GM21717 (cell line): Measurements from ENCODE around the gene NAA25.
"Not testable (repeated sequence)": the region's sequence is repeated elsewhere in the genome, so short reads cannot be mapped to it uniquely, and the experiment has no call there.

ENCODE experiments used
- ATAC-seq: cut with Tn5 transposase; IDR thresholded peaks from one replicate; pipeline ENCODE4 v1.9.1; 2021; ENCODE audit warnings: mild to moderate bottlenecking, moderate library complexity; ENCODE audit not compliant: unreplicated experiment

The NAA25 gene

DNA sequence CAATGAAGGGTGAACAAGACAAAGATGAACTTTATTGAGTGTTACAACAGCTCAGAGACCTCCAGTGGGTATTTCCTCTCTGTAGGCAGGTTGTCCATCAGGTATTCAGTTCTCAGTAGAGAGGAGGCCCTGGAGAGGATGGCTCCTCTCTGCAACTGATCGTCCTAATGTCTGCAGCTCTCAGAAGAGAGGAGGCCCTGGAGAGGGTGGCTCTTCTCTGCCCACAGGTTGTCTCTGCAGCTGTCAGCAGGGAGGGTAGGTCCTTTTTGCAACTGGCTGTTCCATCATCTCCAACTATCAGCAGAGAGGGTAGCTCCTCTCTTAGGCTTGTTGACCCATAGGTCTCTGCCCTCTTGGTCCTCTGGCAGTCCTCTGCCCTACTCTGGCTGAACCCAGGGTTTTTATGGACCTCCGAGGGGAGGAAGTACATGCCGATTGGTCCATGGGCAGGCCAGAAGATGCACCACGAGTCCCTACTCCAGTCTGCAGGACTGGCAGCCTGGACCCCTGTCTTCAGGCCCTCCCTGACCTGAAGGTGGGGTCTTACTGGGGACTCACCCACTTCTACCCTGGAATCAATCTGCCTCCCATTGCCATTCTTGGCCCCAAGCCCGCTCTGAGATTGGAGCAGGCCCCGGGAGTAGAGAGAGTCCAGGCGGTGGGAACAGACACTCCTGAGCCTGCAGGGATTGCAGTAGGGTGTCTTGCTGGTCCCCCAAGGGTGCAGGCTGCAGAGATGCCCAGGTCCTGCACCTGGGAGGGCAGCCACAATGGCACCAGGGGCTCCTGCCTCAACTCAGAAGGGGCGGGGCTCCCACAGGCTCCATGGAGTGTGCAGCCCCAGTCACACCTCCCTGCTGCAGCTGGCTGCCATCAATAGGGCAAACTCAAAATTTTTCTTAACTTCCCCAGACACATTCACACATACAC, 97.9 kb downstream of the NAA25 start:
- no peak for ATAC-seq

DNA sequence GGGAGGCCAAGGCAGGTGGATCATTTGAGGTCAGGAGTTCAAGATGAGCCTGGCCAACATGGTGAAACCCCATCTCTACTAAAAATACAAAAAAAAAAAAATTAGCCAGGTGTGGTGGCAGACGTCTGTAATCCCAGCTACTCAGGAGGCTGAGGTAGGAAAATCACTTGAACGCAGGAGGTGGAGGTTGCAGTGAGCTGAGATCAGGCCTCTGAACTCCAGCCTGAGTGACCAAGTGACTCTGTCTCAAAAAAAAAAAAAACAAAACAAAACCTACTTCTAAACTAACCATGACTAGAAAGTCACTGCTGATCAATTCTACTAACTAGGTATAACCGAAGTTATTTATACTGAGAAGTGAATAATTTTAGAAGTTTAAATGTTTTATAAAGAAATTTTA, 99.0 kb downstream of the NAA25 start:
- not testable (repeated sequence) for ATAC-seq

- ATAC-seq: no peak
These were observed 99.7 kb downstream of the NAA25 start for GRCh38 chr12:112008918-112009317.

- ATAC-seq: no peak
These were observed 100.6 kb downstream of the NAA25 start for GRCh38 chr12:112007945-112008344.

- no peak for ATAC-seq
These were observed 102.9 kb downstream of the NAA25 start for GRCh38 chr12:112005419-112006395.

DNA sequence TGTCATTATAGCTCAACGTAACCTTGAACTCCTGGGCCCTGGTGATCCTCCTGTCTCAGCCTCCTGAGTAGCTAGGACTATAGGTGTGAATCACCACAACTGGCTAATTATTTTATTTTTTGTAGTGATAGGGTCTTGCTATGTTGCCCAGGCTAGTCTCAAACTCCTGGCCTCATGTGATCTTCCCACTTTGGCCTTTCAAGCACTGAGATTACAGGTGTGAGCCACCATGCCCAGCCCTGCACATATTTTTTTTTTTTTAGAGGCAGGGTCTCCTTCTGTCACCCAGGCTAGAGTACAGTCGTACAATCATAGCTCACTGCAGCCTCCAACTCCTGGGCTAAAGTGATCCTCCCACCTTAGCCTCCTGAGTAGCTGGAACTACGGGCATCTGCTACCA, 104.5 kb downstream of the NAA25 start:
- ATAC-seq: no peak

GRCh38 chr12:112001576-112001975, 107.0 kb downstream of the NAA25 start:
- ATAC-seq: no peak

DNA sequence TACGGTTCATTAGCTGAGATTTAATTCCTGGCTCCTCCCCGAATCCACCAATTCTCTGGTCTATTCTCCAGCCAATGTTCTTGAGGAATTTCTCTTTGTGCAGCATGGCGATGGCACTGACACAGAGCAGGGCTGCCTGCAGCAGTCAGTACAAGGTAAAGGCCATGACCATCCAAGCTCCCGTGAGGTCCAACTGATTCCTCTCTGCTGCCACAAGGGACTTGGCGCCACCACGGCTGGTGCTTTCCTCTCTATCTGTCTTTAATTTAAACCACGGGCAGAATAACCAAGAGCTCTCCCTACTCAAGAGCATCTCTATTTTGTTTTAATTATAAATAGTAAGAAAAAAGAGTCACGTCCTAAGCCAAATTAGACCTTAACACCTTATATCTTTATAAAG, 107.8 kb downstream of the NAA25 start:
- ATAC-seq: no peak

DNA sequence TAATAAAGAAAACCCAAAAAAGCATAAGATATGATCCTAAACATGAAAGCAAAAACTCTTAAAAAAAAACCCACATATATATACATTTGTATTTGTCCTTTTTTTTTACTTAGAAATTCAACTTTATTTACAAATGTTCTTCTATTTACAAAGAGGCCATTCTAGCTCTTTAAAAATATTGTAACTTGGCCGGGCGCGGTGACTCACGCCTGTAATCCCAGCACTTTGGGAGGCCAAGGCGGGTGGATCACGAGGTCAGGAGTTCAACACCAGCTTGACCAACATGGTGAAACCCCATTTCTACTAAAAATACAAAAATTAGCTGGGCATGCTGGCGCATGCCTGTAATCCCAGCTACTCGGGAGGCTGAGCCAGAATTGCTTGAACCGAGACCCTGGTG, 109.5 kb downstream of the NAA25 start:
- ATAC-seq: not testable (repeated sequence)

GRCh38 chr12:111998015-111998414, 110.6 kb downstream of the NAA25 start:
- no peak for ATAC-seq

- ATAC-seq: no peak
These were observed 111.3 kb downstream of the NAA25 start for GRCh38 chr12:111997300-111997699.

DNA sequence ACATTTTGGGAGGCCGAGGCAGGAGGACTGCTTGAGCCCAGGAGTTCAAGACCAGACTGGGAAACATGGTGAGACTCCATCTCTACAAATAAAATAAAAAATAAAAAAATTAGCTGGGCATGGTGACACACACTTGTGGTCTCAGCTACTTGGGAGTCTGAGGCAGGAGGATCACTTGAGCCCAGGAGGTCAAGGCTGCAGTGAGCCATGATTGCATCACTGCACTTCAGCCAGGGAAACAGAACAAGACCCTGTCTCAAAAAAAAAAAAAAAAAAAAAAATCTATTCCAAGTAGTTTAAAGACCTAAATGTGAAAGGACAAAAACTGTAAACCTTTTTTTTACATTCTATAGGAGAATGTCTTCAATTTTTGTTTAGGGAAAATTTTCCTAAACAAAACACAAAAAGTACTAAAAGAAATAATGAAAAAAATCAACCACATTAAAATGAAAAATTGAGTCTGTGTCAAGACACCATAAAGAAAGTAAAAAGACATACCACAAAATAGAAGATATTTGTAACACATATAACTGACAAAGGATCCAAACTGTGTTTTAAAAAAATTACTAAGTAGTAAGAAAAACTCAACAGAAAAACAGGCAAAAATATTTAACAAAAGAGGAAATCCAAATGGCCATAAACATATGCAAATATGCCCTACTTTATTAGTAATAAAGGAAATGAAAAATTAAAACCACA, 112.7 kb downstream of the NAA25 start:
- no peak for ATAC-seq

DNA sequence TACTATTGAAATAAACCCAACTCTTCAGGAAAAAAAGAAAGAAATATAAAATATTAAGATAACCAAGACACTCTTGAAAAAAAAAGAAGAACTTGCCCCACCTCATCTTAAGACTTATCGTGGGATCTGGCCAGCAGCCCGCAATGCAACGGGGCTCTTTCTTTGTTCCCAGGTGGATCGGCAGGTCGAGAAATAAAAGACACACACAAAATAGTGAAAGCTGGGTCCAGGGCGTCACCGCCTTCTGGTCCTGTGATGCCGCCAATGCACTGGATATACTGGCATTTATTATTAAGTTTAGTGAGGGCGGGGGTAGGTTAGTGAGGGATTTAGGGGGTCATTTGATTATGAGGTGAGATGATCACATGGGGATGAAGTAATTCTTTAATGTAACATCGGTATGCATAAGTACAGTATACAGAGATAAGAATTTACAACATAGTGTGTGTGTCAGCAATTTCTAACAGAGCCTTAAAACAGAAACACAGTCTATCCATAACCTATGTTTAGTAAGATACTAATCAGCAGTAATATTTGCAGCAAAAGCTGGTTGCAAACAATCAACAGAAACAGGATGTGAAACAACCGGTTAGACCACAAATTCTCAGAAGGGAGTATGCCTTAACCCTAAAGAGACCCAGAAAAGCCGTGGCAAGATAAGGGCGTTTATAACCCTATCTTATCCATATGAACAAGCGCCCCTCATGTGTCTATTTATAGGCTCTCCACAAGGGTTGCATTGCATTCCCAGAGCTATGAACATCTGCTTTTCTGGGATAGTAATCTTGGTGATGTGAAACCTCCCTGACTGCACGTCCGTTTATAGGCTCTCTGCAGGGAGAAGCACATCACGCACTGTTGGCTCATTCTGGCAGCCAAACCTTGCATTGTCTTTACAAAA, 114.1 kb downstream of the NAA25 start:
- not testable (repeated sequence) for ATAC-seq

- no peak for ATAC-seq
These were observed 115.1 kb downstream of the NAA25 start for GRCh38 chr12:111993292-111994150.

DNA sequence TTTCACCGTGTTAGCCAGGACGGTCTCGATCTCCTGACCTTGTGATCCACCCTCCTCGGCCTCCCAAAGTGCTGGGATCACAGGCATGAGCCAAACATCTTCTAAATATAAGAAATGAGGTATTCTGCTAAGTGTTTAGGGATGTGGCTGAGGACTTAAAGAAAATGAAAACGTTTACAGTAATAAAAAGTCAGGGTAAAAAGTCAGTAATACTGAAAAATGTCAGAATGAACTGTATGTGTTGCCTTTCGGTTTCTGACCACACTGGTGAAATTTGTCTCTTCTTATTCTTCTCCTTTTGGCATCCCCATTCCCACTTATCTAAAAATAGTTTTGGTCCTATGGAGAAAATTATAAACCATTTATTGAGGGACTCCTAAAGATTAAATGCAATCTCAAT, 116.1 kb downstream of the NAA25 start:
- ATAC-seq: no peak

- ATAC-seq: no peak
These were observed 116.6 kb downstream of the NAA25 start for GRCh38 chr12:111991946-111992345.

GRCh38 chr12:111991535-111991934, 117.0 kb downstream of the NAA25 start:
- no peak for ATAC-seq

- ATAC-seq: no peak
These were observed 123.8 kb downstream of the NAA25 start for GRCh38 chr12:111984820-111985219.

GRCh38 chr12:111981987-111982386, 126.6 kb downstream of the NAA25 start:
- no peak for ATAC-seq
